ENCODE results near the gene RINL. TPM values are rescaled to one million over a fixed set of nuclear protein-coding genes. Genes with fewer than 3 reads are reported as not detected.

Gene RINL
- total RNA-seq, 1 donor from 2014 or later: 73.4 TPM

GRCh38 chr19:38849147-38849859 lies 28.8 kb downstream of the RINL start:
- H3K4me1 Mint-ChIP-seq (ENCODE audit: low read depth): peaks cover 37% of the 10 kb centered on the region
- intact Hi-C loops (cut with micrococcal nuclease): loop anchor here (10.0 kb wide), 1 partner anchor 495 kb away; the partner anchor contains the start of gene SAMD4B
- H3K27ac Mint-ChIP-seq: peak overlapping the region; percentile 99
- H3K36me3 Mint-ChIP-seq (ENCODE audit: low read depth): peaks cover 48% of the 10 kb centered on the region
- DNase-seq (ENCODE audit: low spot score): peak; percentile 95
- H3K4me3 Mint-ChIP-seq (ENCODE audit: low read depth): peak overlapping the region; percentile 90
- no peaks in the 10 kb centered on the region for H3K27me3 Mint-ChIP-seq (ENCODE audit: low read depth)
- no peaks in the 10 kb centered on the region for H3K9me3 Mint-ChIP-seq

GRCh38 chr19:38848299-38849146 lies 29.6 kb downstream of the RINL start:
- Mint-ChIP-seq H3K9me3 (no peaks in the 10 kb centered on the region), H3K4me3 (ENCODE audit: low read depth) (peak overlapping the region; percentile 90), H3K36me3 (ENCODE audit: low read depth) (peaks cover 56% of the 10 kb centered on the region), H3K4me1 (ENCODE audit: low read depth) (peaks cover 44% of the 10 kb centered on the region), H3K27ac (peak overlapping the region; percentile 99), H3K27me3 (ENCODE audit: low read depth) (no peaks in the 10 kb centered on the region)
- intact Hi-C loops (cut with micrococcal nuclease): loop anchor here (10.0 kb wide), 1 partner anchor 496 kb away; the partner anchor contains the start of gene SAMD4B
- DNase-seq (ENCODE audit: low spot score): no peak

GRCh38 chr19:38846097-38846496 lies 32.0 kb downstream of the RINL start:
- H3K27me3 Mint-ChIP-seq (ENCODE audit: low read depth): no peaks in the 10 kb centered on the region
- peaks cover 60% of the 10 kb centered on the region for H3K4me1 Mint-ChIP-seq (ENCODE audit: low read depth)
- H3K27ac Mint-ChIP-seq: peak overlapping the region; percentile 50
- no peak for DNase-seq (ENCODE audit: low spot score)
- intact Hi-C loops (cut with micrococcal nuclease): loop anchor here (10.0 kb wide), 1 partner anchor 499 kb away; the partner anchor contains the start of gene SAMD4B
- H3K9me3 Mint-ChIP-seq: no peaks in the 10 kb centered on the region
- H3K4me3 Mint-ChIP-seq (ENCODE audit: low read depth): peak overlapping the region; percentile 18
- H3K36me3 Mint-ChIP-seq (ENCODE audit: low read depth): peaks cover 80% of the 10 kb centered on the region

GRCh38 chr19:38845374-38846024 lies 32.6 kb downstream of the RINL start:
- Mint-ChIP-seq H3K27ac (peak overlapping the region; percentile 78), H3K9me3 (no peaks in the 10 kb centered on the region), H3K36me3 (ENCODE audit: low read depth) (peaks cover 86% of the 10 kb centered on the region), H3K4me1 (ENCODE audit: low read depth) (peaks cover 63% of the 10 kb centered on the region), H3K4me3 (ENCODE audit: low read depth) (peak overlapping the region; percentile 61), H3K27me3 (ENCODE audit: low read depth) (no peaks in the 10 kb centered on the region)
- no peak for DNase-seq (ENCODE audit: low spot score)
- intact Hi-C loops (cut with micrococcal nuclease): loop anchor here (10.0 kb wide), 1 partner anchor 499 kb away; the partner anchor contains the start of gene SAMD4B

- Mint-ChIP-seq H3K27ac (peak overlapping the region; percentile 88), H3K27me3 (ENCODE audit: low read depth) (no peaks in the 10 kb centered on the region), H3K36me3 (ENCODE audit: low read depth) (peaks cover 99% of the 10 kb centered on the region), H3K9me3 (no peaks in the 10 kb centered on the region), H3K4me1 (ENCODE audit: low read depth) (peaks cover 71% of the 10 kb centered on the region), H3K4me3 (ENCODE audit: low read depth) (peak overlapping the region; percentile 41)
- intact Hi-C loops (cut with micrococcal nuclease): loop anchor here (10.0 kb wide), 1 partner anchor 501 kb away; the partner anchor contains the start of gene SAMD4B
- no peak for DNase-seq (ENCODE audit: low spot score)
Observed at GRCh38 chr19:38844093-38844686, 33.9 kb downstream of the RINL start.

- Mint-ChIP-seq H3K27me3 (ENCODE audit: low read depth) (no peaks in the 10 kb centered on the region), H3K4me1 (ENCODE audit: low read depth) (peaks cover 70% of the 10 kb centered on the region), H3K4me3 (ENCODE audit: low read depth) (peak overlapping the region; percentile 78), H3K36me3 (ENCODE audit: low read depth) (peaks cover 99% of the 10 kb centered on the region), H3K9me3 (no peaks in the 10 kb centered on the region), H3K27ac (peak overlapping the region; percentile 88)
- intact Hi-C loops (cut with micrococcal nuclease): loop anchor here (10.0 kb wide), 1 partner anchor 502 kb away; the partner anchor contains the start of gene SAMD4B
- no peak for DNase-seq (ENCODE audit: low spot score)
Observed at GRCh38 chr19:38843175-38843758, 34.8 kb downstream of the RINL start.

GRCh38 chr19:38842439-38843174 lies 35.5 kb downstream of the RINL start:
- Mint-ChIP-seq H3K27ac (peak overlapping the region; percentile 88), H3K4me1 (ENCODE audit: low read depth) (peaks cover 66% of the 10 kb centered on the region), H3K9me3 (no peaks in the 10 kb centered on the region), H3K27me3 (ENCODE audit: low read depth) (no peaks in the 10 kb centered on the region), H3K4me3 (ENCODE audit: low read depth) (peak overlapping the region; percentile 78), H3K36me3 (ENCODE audit: low read depth) (peaks cover 98% of the 10 kb centered on the region)
- peak; percentile 69 for DNase-seq (ENCODE audit: low spot score)
- intact Hi-C loops (cut with micrococcal nuclease): loop anchor here (10.0 kb wide), 1 partner anchor 502 kb away; the partner anchor contains the start of gene SAMD4B

- H3K9me3 Mint-ChIP-seq: no peaks in the 10 kb centered on the region
- peak overlapping the region; percentile 78 for H3K4me3 Mint-ChIP-seq (ENCODE audit: low read depth)
- H3K27me3 Mint-ChIP-seq (ENCODE audit: low read depth): no peaks in the 10 kb centered on the region
- intact Hi-C loops (cut with micrococcal nuclease): loop anchor here (10.0 kb wide), 1 partner anchor 503 kb away; the partner anchor contains the start of gene SAMD4B
- H3K36me3 Mint-ChIP-seq (ENCODE audit: low read depth): peaks cover 98% of the 10 kb centered on the region
- H3K27ac Mint-ChIP-seq: peak overlapping the region; percentile 88
- H3K4me1 Mint-ChIP-seq (ENCODE audit: low read depth): peaks cover 63% of the 10 kb centered on the region
- no peak for DNase-seq (ENCODE audit: low spot score)
Observed at GRCh38 chr19:38841787-38842438, 36.2 kb downstream of the RINL start.

- no peak for DNase-seq (ENCODE audit: low spot score)
- Mint-ChIP-seq H3K27ac (peak overlapping the region; percentile 74), H3K4me1 (ENCODE audit: low read depth) (peaks cover 63% of the 10 kb centered on the region), H3K36me3 (ENCODE audit: low read depth) (peaks cover 98% of the 10 kb centered on the region), H3K4me3 (ENCODE audit: low read depth) (peak overlapping the region; percentile 54), H3K9me3 (no peaks in the 10 kb centered on the region), H3K27me3 (ENCODE audit: low read depth) (no peaks in the 10 kb centered on the region)
- intact Hi-C loops (cut with micrococcal nuclease): loop anchor here (10.0 kb wide), 1 partner anchor 504 kb away; the partner anchor contains the start of gene SAMD4B
Observed at GRCh38 chr19:38841180-38841766, 36.8 kb downstream of the RINL start.

- intact Hi-C loops (cut with micrococcal nuclease): loop anchor here (10.0 kb wide), 1 partner anchor 504 kb away; the partner anchor contains the start of gene SAMD4B
- H3K9me3 Mint-ChIP-seq: no peaks in the 10 kb centered on the region
- H3K4me3 Mint-ChIP-seq (ENCODE audit: low read depth): peak overlapping the region; percentile 54
- peaks cover 57% of the 10 kb centered on the region for H3K4me1 Mint-ChIP-seq (ENCODE audit: low read depth)
- DNase-seq (ENCODE audit: low spot score): no peak
- peak overlapping the region; percentile 74 for H3K27ac Mint-ChIP-seq
- H3K36me3 Mint-ChIP-seq (ENCODE audit: low read depth): peaks cover 98% of the 10 kb centered on the region
- H3K27me3 Mint-ChIP-seq (ENCODE audit: low read depth): no peaks in the 10 kb centered on the region
Observed at GRCh38 chr19:38840583-38840968, 37.5 kb downstream of the RINL start.
